GM12892 (cell line): Measurements from ENCODE around the gene PHF10.

ENCODE experiments used
- POLR2A ChIP-seq: IDR thresholded peaks from 2 replicates; pipeline ENCODE4 v1.6.1; 2011; ENCODE audit warnings: low read depth, low read length, control low read depth
- POLR2AphosphoS5 ChIP-seq: IDR thresholded peaks from 2 replicates; pipeline ENCODE4 v1.6.1; 2011; ENCODE audit warnings: low read depth, low read length, control low read depth

DNA sequence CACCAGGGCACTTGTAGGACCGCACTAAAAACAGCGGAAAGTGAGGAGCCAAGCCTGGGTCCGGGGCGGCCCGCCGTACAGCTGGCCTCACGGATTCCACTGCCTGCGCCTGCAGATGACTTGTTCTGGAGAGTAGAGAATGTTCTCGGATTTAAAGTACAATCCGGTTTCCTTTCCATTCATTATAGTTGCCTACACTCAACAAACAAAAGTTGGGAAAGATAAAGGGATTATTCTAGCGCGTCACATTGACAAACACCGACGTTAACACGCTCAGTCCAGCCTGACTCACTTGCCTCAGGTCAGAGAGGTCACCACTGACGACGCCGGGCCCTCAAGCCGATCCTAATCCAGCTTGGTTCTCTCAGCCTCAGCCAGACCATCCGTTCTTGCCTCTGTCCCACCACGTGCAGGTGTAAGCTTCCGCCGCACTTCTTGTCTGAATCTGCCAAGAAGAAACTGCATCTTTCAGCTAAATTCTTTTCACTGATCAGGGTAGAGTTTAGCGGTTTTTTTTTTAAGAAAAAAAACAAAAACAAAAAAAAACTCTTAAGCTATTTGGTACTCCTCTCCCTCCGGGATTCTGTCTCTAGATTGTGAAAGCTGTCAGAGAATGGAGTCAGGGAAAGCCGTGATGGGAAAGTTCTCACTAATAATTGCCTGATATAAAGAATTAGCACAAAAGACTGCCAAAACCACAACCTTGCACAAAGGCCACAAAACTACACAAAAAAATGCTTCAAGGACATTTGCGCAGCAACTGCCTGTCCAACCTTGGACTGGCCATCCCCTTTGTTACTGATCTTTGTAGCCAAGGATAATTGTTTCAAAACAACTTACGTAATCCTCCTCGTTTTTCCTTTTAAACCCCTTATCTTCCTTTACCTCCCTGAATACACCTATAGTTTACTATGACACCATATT lies 1.1 kb upstream of the PHF10 start:
- TF ChIP-seq POLR2AphosphoS5 (no peak), POLR2A (no peak)
